Measurements from ENCODE around the gene CERS6. TPM values are rescaled to one million over a fixed set of nuclear protein-coding genes. Genes with fewer than 3 reads are reported as not detected.
A peak's percentile ranks its signal among the peaks of the same experiment; 100 is the strongest.

CERS6 gene
- polyA plus RNA-seq, 6 donors from 2014 or later = 5.8 to 11.9 (median 9.1) TPM

- Mint-ChIP-seq H3K9me3 (no peaks in the 10 kb centered on the region), H3K27ac (no peak overlapping the region), H3K36me3 (peaks cover 0 to 5% of the 10 kb centered on the region in 2 donors), H3K27me3 (no peaks in the 10 kb centered on the region), H3K4me1 (peaks cover 30 to 47% (median 41%) of the 10 kb centered on the region in 3 donors), H3K4me3 (no peak overlapping the region)
- DNase-seq (no peak), ATAC-seq (ENCODE audit: low read depth in 2 of 2) (no peak)
These were observed 129.6 kb downstream of the CERS6 start for GRCh38 chr2:168585700-168586099.

GRCh38 chr2:168587307-168587706 is 131.2 kb downstream of the CERS6 start:
- DNase-seq (no peak), ATAC-seq (ENCODE audit: low read depth in 2 of 2) (no peak)
- peak overlapping the region in 1 of 6 donors; percentile 67 for H3K27ac Mint-ChIP-seq
- H3K36me3 Mint-ChIP-seq = no peaks in the 10 kb centered on the region
- H3K4me1 Mint-ChIP-seq = peaks cover 33 to 37% (median 34%) of the 10 kb centered on the region in 3 donors
- H3K9me3 Mint-ChIP-seq = no peaks in the 10 kb centered on the region
- H3K4me3 Mint-ChIP-seq = no peak overlapping the region
- H3K27me3 Mint-ChIP-seq = no peaks in the 10 kb centered on the region

GRCh38 chr2:168589236-168590211 is 133.5 kb downstream of the CERS6 start:
- Mint-ChIP-seq H3K36me3 (no peaks in the 10 kb centered on the region), H3K27ac (peak overlapping the region in 1 of 6 donors; percentile 0), H3K4me3 (no peak overlapping the region), H3K27me3 (no peaks in the 10 kb centered on the region), H3K4me1 (peaks cover 24 to 27% (median 25%) of the 10 kb centered on the region in 3 donors), H3K9me3 (no peaks in the 10 kb centered on the region)
- DNase-seq (no peak), ATAC-seq (ENCODE audit: low read depth in 2 of 2) (no peak)

- ATAC-seq (ENCODE audit: low read depth in 2 of 2) (no peak), DNase-seq (no peak)
- Mint-ChIP-seq H3K36me3 (no peaks in the 10 kb centered on the region), H3K4me1 (peaks cover 20 to 25% (median 24%) of the 10 kb centered on the region in 3 donors), H3K9me3 (no peaks in the 10 kb centered on the region), H3K27me3 (no peaks in the 10 kb centered on the region), H3K4me3 (peak overlapping the region in 1 of 8 donors; percentile 2), H3K27ac (peak overlapping the region in 3 of 6 donors; percentile 47 to 93 (median 57))
These were observed 136.2 kb downstream of the CERS6 start for GRCh38 chr2:168592181-168592831.

- no peaks in the 10 kb centered on the region for H3K27me3 Mint-ChIP-seq
- no peak overlapping the region for H3K4me3 Mint-ChIP-seq
- ATAC-seq (ENCODE audit: low read depth in 2 of 2) (no peak), DNase-seq (no peak)
- H3K4me1 Mint-ChIP-seq = peaks cover 20 to 35% (median 25%) of the 10 kb centered on the region in 3 donors
- no peaks in the 10 kb centered on the region for H3K36me3 Mint-ChIP-seq
- no peaks in the 10 kb centered on the region for H3K9me3 Mint-ChIP-seq
- no peak overlapping the region for H3K27ac Mint-ChIP-seq
These were observed 137.6 kb downstream of the CERS6 start for GRCh38 chr2:168593713-168594112.

GRCh38 chr2:168594778-168595177 is 138.7 kb downstream of the CERS6 start:
- H3K27me3 Mint-ChIP-seq = no peaks in the 10 kb centered on the region

GRCh38 chr2:168596881-168597655 is 141.0 kb downstream of the CERS6 start:
- H3K27me3 Mint-ChIP-seq = no peaks in the 10 kb centered on the region
- H3K4me1 Mint-ChIP-seq = peaks cover 46 to 64% (median 56%) of the 10 kb centered on the region in 3 donors
- peak overlapping the region in 3 of 6 donors; percentile 12 to 85 (median 62) for H3K27ac Mint-ChIP-seq
- DNase-seq (no peak), ATAC-seq (ENCODE audit: low read depth in 2 of 2) (no peak)
- H3K36me3 Mint-ChIP-seq = peaks cover 0 to 8% of the 10 kb centered on the region in 2 donors
- H3K9me3 Mint-ChIP-seq = peaks cover 0 to 2% (median 0%) of the 10 kb centered on the region in 7 donors
- H3K4me3 Mint-ChIP-seq = no peak overlapping the region

More at GRCh38 chr2:168594778-168595177, 138.7 kb downstream of the CERS6 start:
- Mint-ChIP-seq H3K4me1 (peaks cover 29 to 45% (median 36%) of the 10 kb centered on the region in 3 donors), H3K9me3 (no peaks in the 10 kb centered on the region), H3K36me3 (no peaks in the 10 kb centered on the region), H3K27ac (peak overlapping the region in 3 of 6 donors; percentile 4 to 40 (median 36)), H3K4me3 (peak overlapping the region in 2 of 8 donors; percentile 22 to 62)
- ATAC-seq (ENCODE audit: low read depth in 2 of 2) (no peak), DNase-seq (no peak)

GRCh38 chr2:168599738-168600137 is 143.7 kb downstream of the CERS6 start:
- Mint-ChIP-seq H3K27me3 (no peaks in the 10 kb centered on the region), H3K4me1 (peaks cover 51 to 79% (median 67%) of the 10 kb centered on the region in 3 donors), H3K36me3 (peaks cover 12 to 21% of the 10 kb centered on the region in 2 donors), H3K9me3 (peaks cover 4 to 14% (median 8%) of the 10 kb centered on the region in 7 donors), H3K27ac (peak overlapping the region; percentile 74 to 98 (median 84)), H3K4me3 (peak overlapping the region in 1 of 8 donors; percentile 36)
- DNase-seq (peak; percentile 48), ATAC-seq (ENCODE audit: low read depth in 2 of 2) (peak; percentile 78)

GRCh38 chr2:168600949-168601348 is 144.9 kb downstream of the CERS6 start:
- H3K27me3 Mint-ChIP-seq = no peaks in the 10 kb centered on the region
- peaks cover 19 to 29% of the 10 kb centered on the region in 2 donors for H3K36me3 Mint-ChIP-seq
- peak overlapping the region; percentile 67 to 97 (median 89) for H3K27ac Mint-ChIP-seq
- H3K4me1 Mint-ChIP-seq = peaks cover 49 to 71% (median 60%) of the 10 kb centered on the region in 3 donors
- no peak for DNase-seq
- H3K9me3 Mint-ChIP-seq = peaks cover 10 to 23% (median 18%) of the 10 kb centered on the region in 7 donors
- peak overlapping the region in 4 of 8 donors; percentile 59 to 88 (median 78) for H3K4me3 Mint-ChIP-seq
- ATAC-seq (ENCODE audit: low read depth in 2 of 2) = no peak

- peak; percentile 48 for DNase-seq
- H3K4me1 Mint-ChIP-seq = peaks cover 49 to 71% (median 65%) of the 10 kb centered on the region in 3 donors
- H3K27ac Mint-ChIP-seq = peak overlapping the region; percentile 49 to 97 (median 89)
- peaks cover 19 to 29% of the 10 kb centered on the region in 2 donors for H3K36me3 Mint-ChIP-seq
- H3K9me3 Mint-ChIP-seq = peaks cover 10 to 31% (median 25%) of the 10 kb centered on the region in 7 donors
- peak overlapping the region; percentile 17 to 88 (median 64) for H3K4me3 Mint-ChIP-seq
- ATAC-seq (ENCODE audit: low read depth in 2 of 2) = peak; percentile 65 to 70
- H3K27me3 Mint-ChIP-seq = no peaks in the 10 kb centered on the region
These were observed 145.7 kb downstream of the CERS6 start for GRCh38 chr2:168601741-168602140.

- H3K27me3 Mint-ChIP-seq = no peaks in the 10 kb centered on the region
- peak overlapping the region in 6 of 8 donors; percentile 6 to 78 (median 58) for H3K4me3 Mint-ChIP-seq
- DNase-seq (no peak), ATAC-seq (ENCODE audit: low read depth in 2 of 2) (no peak)
- H3K36me3 Mint-ChIP-seq = peaks cover 19 to 29% of the 10 kb centered on the region in 2 donors
- H3K27ac Mint-ChIP-seq = peak overlapping the region in 5 of 6 donors; percentile 8 to 97 (median 73)
- H3K4me1 Mint-ChIP-seq = peaks cover 49 to 71% (median 65%) of the 10 kb centered on the region in 3 donors
- H3K9me3 Mint-ChIP-seq = peaks cover 10 to 32% (median 27%) of the 10 kb centered on the region in 7 donors
These were observed 146.3 kb downstream of the CERS6 start for GRCh38 chr2:168602379-168602778.

GRCh38 chr2:168602846-168603401 is 146.9 kb downstream of the CERS6 start:
- H3K27ac Mint-ChIP-seq = peak overlapping the region in 3 of 6 donors; percentile 38 to 66 (median 64)
- H3K9me3 Mint-ChIP-seq = peaks cover 10 to 32% (median 27%) of the 10 kb centered on the region in 7 donors
- no peaks in the 10 kb centered on the region for H3K27me3 Mint-ChIP-seq
- peaks cover 49 to 68% (median 65%) of the 10 kb centered on the region in 3 donors for H3K4me1 Mint-ChIP-seq
- DNase-seq (no peak), ATAC-seq (ENCODE audit: low read depth in 2 of 2) (no peak)
- peaks cover 19 to 29% of the 10 kb centered on the region in 2 donors for H3K36me3 Mint-ChIP-seq
- peak overlapping the region in 6 of 8 donors; percentile 6 to 78 (median 50) for H3K4me3 Mint-ChIP-seq

Data from naive B cell (primary cell).